Left ventricle myocardium inferior (tissue), 1 donor: ENCODE results near the gene CTSF. TPM values are rescaled to one million over a fixed set of nuclear protein-coding genes. Genes with fewer than 3 reads are reported as not detected.
"Not testable (repeated sequence)": the region's sequence is repeated elsewhere in the genome, so short reads cannot be mapped to it uniquely, and the experiment has no call there.

Experiments
- DNase-seq: peaks from one replicate; pipeline ENCODE4 v3.0.0-alpha.2; 2020
- H3K27ac ChIP-seq: fragments of 200-600 bp; replicated peaks from 2 replicates; pipeline ENCODE4 v1.8.0; 2021
- H3K27me3 ChIP-seq: fragments of 200-600 bp; 2 replicates; pipeline ENCODE4 v1.8.0; 2021; ENCODE audit warnings: low read depth
- H3K36me3 ChIP-seq: fragments of 200-600 bp; 2 replicates; pipeline ENCODE4 v1.8.0; 2021
- H3K4me1 ChIP-seq: fragments of 200-600 bp; 2 replicates; pipeline ENCODE4 v1.8.0; 2021
- H3K4me3 ChIP-seq: fragments of 200-600 bp; 2 replicates; pipeline ENCODE4 v1.8.0; 2021; ENCODE audit warnings: mild to moderate bottlenecking, moderate library complexity
- H3K9me3 ChIP-seq: fragments of 200-600 bp; replicated peaks from 2 replicates; pipeline ENCODE4 v1.8.0; 2021
- intact Hi-C: fragments of 100-400 bp; cut with micrococcal nuclease; formaldehyde crosslinking; loops from one replicate; pipeline ENCODE4 v1.11.0; 2022
- total RNA-seq: library from RNA; stranded (reverse); fragmentation: NEBNext Ultra II Directional; extraction: Animal tissue kit (Norgen Biotek cat#: 25700); gene quantifications from one replicate; pipeline ENCODE4 v1.2.1, GENCODE V29; 2021
- TF ChIP-seq, protein P1 (sequence below): fragments of 200-600 bp; IDR thresholded peaks from 2 replicates; pipeline ENCODE4 v1.8.0; 2021; ENCODE audit warnings: antibody characterized with exemption, mild to moderate bottlenecking, borderline replicate concordance
- donor health status: DM: no; HTN: yes; CAD: no; lungs with severe emphysema.

The CTSF gene
- total RNA-seq, 1 donor from 2014 or later: 48.6 TPM

DNA sequence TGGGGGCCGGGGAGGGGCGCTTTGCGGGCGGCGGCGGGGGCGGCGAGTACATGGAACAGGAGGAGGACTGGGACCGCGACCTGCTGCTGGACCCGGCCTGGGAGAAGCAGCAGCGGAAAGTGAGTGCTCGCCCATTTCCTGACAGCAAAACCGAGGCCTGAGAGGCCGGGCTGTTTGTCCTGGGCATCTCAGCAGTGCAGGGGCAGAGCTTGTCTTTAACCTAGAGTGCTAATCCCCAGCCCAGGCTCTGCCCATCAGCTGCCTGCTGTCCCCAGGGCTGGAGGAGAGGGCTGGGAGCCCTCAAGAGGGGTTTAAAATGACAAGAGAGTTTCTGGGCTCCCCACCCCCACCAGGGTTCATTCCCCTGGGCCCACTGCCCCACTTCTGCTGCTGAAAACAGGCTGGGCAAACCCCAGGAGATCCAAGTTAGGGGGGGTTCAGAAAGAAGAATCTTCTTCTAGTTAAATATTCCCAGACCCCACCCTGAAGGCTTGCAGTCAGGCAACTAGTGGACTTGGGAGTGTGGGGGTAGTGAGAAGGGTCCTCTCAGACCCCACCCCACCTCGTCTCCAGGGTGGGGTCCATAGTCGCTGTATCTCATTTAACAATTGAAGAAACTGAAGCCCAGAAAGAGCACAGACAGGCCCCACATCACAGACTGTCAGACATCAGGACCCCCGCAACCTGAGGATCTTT is 21.3 kb downstream of the CTSF start:
- Histone ChIP-seq H3K4me1 (peaks cover 36% of the 10 kb centered on the region), H3K27me3 (no peaks in the 10 kb centered on the region), H3K36me3 (peaks cover 14% of the 10 kb centered on the region), H3K9me3 (no peaks in the 10 kb centered on the region), H3K4me3 (peak overlapping the region; percentile 88), H3K27ac (peak overlapping the region; percentile 76)
- intact Hi-C loops: no loop called here
- DNase-seq: no peak
- TF ChIP-seq, protein P1, sequence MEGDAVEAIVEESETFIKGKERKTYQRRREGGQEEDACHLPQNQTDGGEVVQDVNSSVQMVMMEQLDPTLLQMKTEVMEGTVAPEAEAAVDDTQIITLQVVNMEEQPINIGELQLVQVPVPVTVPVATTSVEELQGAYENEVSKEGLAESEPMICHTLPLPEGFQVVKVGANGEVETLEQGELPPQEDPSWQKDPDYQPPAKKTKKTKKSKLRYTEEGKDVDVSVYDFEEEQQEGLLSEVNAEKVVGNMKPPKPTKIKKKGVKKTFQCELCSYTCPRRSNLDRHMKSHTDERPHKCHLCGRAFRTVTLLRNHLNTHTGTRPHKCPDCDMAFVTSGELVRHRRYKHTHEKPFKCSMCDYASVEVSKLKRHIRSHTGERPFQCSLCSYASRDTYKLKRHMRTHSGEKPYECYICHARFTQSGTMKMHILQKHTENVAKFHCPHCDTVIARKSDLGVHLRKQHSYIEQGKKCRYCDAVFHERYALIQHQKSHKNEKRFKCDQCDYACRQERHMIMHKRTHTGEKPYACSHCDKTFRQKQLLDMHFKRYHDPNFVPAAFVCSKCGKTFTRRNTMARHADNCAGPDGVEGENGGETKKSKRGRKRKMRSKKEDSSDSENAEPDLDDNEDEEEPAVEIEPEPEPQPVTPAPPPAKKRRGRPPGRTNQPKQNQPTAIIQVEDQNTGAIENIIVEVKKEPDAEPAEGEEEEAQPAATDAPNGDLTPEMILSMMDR: no peak

DNA sequence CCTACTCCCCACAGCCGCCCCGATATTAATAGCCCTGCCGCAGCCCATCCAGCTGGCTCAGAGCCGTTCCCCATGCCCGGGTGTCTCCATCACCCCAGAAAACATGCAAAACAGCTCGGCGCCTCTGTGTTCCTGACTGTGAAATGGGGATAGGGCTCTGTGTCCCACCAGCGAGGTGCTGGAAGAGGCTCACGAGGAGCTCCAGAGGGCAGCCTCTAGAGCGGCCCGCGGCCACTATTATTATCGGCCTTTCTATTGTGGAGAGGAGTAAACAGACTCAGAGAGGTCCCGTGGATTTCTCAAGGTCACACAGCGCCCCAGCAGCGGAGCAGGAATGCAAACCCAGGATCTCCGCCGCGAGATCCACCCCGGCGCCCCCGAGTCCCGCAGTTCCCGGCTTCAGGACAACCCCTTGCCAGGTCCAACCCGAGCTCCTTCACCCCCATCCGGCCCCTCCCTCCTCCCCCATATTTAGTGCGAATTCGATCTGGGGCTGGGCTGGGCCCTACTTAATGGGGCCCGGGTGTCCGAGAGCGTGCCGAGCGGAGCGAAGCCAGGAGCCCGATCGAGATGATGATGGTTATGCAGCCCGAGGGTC is 21.9 kb downstream of the CTSF start, which contains the start of gene ACTN3:
Gene ACTN3 (plus strand): TSS at position 536 of the 598 bp plus-strand sequence. CDS start 35 bp downstream, at position 571.
- peak within 1 kb of the TSS; percentile 76 for H3K27ac ChIP-seq
- intact Hi-C loops: no loop called here

DNA sequence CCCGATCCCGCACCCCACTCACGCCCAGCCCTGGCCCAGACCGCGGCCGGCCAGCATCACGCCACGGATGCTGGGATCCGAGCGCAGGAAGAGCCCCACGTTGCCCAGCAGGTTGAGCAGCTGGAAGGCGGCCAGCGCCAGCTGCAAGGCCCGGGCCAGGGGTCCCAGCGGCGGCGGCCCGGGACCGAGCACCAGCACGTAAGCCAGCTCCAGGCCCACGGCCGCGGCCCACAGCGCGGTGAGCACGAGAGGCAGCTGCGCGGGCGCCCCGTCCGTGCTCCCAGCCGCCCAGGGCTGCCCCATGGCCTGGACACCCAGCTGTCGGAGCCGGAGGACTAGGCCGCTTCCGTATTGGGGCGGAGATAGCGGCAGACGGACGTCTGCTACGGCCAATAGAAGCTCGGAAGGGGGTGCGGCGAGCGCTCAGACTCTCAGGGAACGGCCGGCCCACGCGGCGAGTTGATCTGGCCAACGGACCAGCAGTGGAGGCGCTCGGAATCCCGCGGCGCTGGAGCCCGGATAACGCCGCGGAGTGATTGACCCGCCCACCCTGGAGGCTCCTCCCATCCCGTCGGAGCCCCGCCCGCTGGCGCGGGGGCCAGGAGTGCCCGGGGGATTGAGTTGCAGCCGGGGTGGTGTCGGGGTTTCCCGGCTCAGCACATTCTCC is 22.6 kb downstream of the CTSF start, which contains the start of gene ZDHHC24:
Gene ZDHHC24 (minus strand): TSS at position 348 of the 667 bp plus-strand sequence. CDS start 45 bp downstream, at position 303.
- Histone ChIP-seq H3K4me1 (peaks cover 36% of the 10 kb centered on the region), H3K4me3 (peak within 1 kb of the TSS; percentile 88), H3K27ac (peak within 1 kb of the TSS; percentile 76), H3K27me3 (no peaks in the 10 kb centered on the region), H3K36me3 (peaks cover 27% of the 10 kb centered on the region), H3K9me3 (no peaks in the 10 kb centered on the region)
- intact Hi-C loops: no loop called here
- TF ChIP-seq, protein P1: no peak
- DNase-seq: peak; percentile 98

More for the DNA sequence above, 21.9 kb downstream of the CTSF start, which contains the start of gene ACTN3:
- no peaks in the 10 kb centered on the region for H3K9me3 ChIP-seq
- peaks cover 20% of the 10 kb centered on the region for H3K36me3 ChIP-seq
- no peaks in the 10 kb centered on the region for H3K27me3 ChIP-seq
- TF ChIP-seq, protein P1: no peak
- peak within 1 kb of the TSS; percentile 88 for H3K4me3 ChIP-seq
- peak; percentile 33 for DNase-seq
- peaks cover 36% of the 10 kb centered on the region for H3K4me1 ChIP-seq

DNA sequence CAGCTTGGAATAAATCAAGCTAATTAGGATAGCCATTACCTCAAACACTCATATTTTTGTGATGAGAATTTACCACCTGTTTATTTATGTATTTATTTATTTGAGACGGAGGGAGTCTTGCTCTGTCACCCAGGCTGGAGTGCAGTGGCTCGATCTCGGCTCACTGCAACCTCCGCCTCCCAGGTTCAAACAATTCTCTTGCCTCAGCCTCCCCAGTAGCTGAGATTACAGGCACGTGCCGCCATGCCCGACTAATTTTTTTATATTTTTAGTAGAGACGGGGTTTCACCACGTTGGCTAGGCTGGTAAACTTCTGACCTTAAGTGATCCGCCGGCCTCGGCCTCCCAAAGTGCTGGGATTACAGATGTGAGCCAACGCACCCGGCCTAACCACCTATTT is 23.5 kb downstream of the CTSF start:
- H3K9me3 ChIP-seq, DNase-seq, H3K27me3 ChIP-seq, H3K27ac ChIP-seq, intact Hi-C loops: not testable (repeated sequence)
- peaks cover 36% of the 10 kb centered on the region for H3K4me1 ChIP-seq
- H3K4me3 ChIP-seq: peak overlapping the region; percentile 88
- peaks cover 31% of the 10 kb centered on the region for H3K36me3 ChIP-seq

DNA sequence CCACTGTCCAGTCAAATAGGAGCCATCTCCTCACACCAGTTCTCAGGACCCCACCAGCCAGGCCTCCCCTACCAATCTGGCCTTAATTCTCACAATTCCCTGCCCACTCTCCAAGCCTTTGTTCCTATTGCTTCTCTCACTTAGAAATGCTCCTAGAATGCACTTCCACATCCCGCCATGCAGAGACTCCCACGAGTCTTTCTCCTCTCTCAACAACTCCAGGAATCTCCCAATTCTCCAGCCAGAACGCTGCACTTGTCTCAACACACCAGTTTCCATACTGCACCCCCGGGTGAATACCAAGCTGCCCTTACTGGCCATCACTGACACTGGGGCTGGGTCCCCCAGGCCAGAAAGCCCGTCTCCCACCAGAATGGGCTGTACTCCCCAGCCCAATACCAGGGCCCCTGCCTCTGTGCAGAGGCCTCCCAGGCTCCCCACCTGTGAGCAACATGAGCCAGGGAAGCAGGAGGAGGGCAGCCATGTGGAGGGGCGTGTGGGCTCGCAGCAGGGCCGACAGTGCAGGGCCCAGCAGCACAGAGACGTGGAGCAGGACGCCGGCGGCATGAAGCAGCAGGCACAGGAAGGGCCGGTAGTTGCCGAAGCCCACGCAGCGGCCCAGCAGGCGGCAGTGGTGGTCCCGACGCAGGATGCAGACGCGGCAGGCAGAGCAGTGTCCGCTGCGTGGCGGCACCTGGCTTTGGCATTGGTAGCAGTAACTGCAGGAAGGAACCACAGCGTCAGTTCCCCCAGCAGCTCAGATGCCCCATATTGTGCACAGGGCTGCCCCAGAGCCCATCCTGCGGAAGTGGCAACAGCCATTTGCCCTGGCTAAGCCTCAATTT is 24.9 kb downstream of the CTSF start:
- peak; percentile 28 for DNase-seq
- Histone ChIP-seq H3K9me3 (no peaks in the 10 kb centered on the region), H3K27me3 (no peaks in the 10 kb centered on the region), H3K27ac (no peak overlapping the region), H3K4me3 (peak overlapping the region; percentile 8), H3K36me3 (peaks cover 45% of the 10 kb centered on the region), H3K4me1 (peaks cover 36% of the 10 kb centered on the region)
- intact Hi-C loops: no loop called here
- TF ChIP-seq, protein P1: no peak
